ENCODE results near the gene SPO11. TPM values are rescaled to one million over a fixed set of nuclear protein-coding genes. Genes with fewer than 3 reads are reported as not detected.

The SPO11 gene
- total and polyA plus RNA-seq, 2 experiments from 2014 or later: not detected

GRCh38 chr20:57325632-57326356, 3.8 kb upstream of the SPO11 start:
- Histone ChIP-seq H3K79me2 (ENCODE audit: insufficient read depth) (no peaks in the 10 kb centered on the region), H4K20me1 (ENCODE audit: insufficient read depth) (no peaks in the 10 kb centered on the region), H3K4me3 (no peak overlapping the region), H2AFZ (no peak overlapping the region), H3K4me2 (ENCODE audit: unreplicated experiment) (no peak overlapping the region), H3K36me3 (ENCODE audit: low read depth) (no peaks in the 10 kb centered on the region), H3K9me3 (ENCODE audit: low read depth) (no peaks in the 10 kb centered on the region), H3K9ac (no peak overlapping the region), H3F3A (ENCODE audit: insufficient read depth) (no peaks in the 10 kb centered on the region), H3K9me2 (ENCODE audit: insufficient read depth) (no peaks in the 10 kb centered on the region), H3K4me1 (ENCODE audit: insufficient read depth) (peaks cover 7% of the 10 kb centered on the region), H3K27me3 (replicated peaks; ENCODE audit: insufficient read depth) (peaks cover 30% of the 10 kb centered on the region), H3K27ac (no peak overlapping the region)
- DNase-seq: no peak
- no peak for TF ChIP-seq EZH2 (IDR thresholded peaks at IDR 0.05; ENCODE audit: insufficient read depth, poor library complexity, severe bottlenecking)
- no peak for TF ChIP-seq EZH2phosphoT487 (IDR thresholded peaks at IDR 0.05; ENCODE audit: insufficient read depth, low read depth)
- 72 to 83% methylated on average over 12 of the region's 12 CpGs for WGBS, 2 experiments (ENCODE audit: low coverage in 1 of 2, low lambda C conversion rate in 2 of 2, missing lambda C conversion rate in 2 of 2)
- in situ Hi-C loops (cut with MboI): no loop called here

GRCh38 chr20:57326667-57327455, 2.7 kb upstream of the SPO11 start:
- Histone ChIP-seq H3K4me1 (ENCODE audit: insufficient read depth) (peaks cover 7% of the 10 kb centered on the region), H3K36me3 (ENCODE audit: low read depth) (no peaks in the 10 kb centered on the region), H3K9me2 (ENCODE audit: insufficient read depth) (no peaks in the 10 kb centered on the region), H3K27ac (no peak overlapping the region), H3K27me3 (replicated peaks; ENCODE audit: insufficient read depth) (peaks cover 32% of the 10 kb centered on the region), H3K9ac (no peak overlapping the region), H3K79me2 (ENCODE audit: insufficient read depth) (no peaks in the 10 kb centered on the region), H3K4me3 (no peak overlapping the region), H3F3A (ENCODE audit: insufficient read depth) (no peaks in the 10 kb centered on the region), H3K4me2 (ENCODE audit: unreplicated experiment) (no peak overlapping the region), H2AFZ (no peak overlapping the region), H3K9me3 (ENCODE audit: low read depth) (no peaks in the 10 kb centered on the region), H4K20me1 (ENCODE audit: insufficient read depth) (no peaks in the 10 kb centered on the region)
- no peak for DNase-seq
- 91% methylated on average over 8 of the region's 8 CpGs for WGBS, 2 experiments (ENCODE audit: low coverage in 1 of 2, low lambda C conversion rate in 2 of 2, missing lambda C conversion rate in 2 of 2)
- in situ Hi-C loops (cut with MboI): no loop called here
- TF ChIP-seq EZH2phosphoT487 (IDR thresholded peaks at IDR 0.05; ENCODE audit: insufficient read depth, low read depth) (no peak), EZH2 (IDR thresholded peaks at IDR 0.05; ENCODE audit: insufficient read depth, poor library complexity, severe bottlenecking) (no peak)

GRCh38 chr20:57327820-57328219, 1.8 kb upstream of the SPO11 start:
- in situ Hi-C loops (cut with MboI): no loop called here
- no peak for TF ChIP-seq EZH2phosphoT487 (IDR thresholded peaks at IDR 0.05; ENCODE audit: insufficient read depth, low read depth)
- TF ChIP-seq EZH2 (IDR thresholded peaks at IDR 0.05; ENCODE audit: insufficient read depth, poor library complexity, severe bottlenecking): no peak
- H3K9ac ChIP-seq: no peak overlapping the region
- no peak overlapping the region for H3K4me3 ChIP-seq
- no peak overlapping the region for H3K27ac ChIP-seq
- 48 to 56% methylated on average over 6 of the region's 6 CpGs for WGBS, 2 experiments (ENCODE audit: low coverage in 1 of 2, low lambda C conversion rate in 2 of 2, missing lambda C conversion rate in 2 of 2)
- H3K9me2 ChIP-seq (ENCODE audit: insufficient read depth): no peaks in the 10 kb centered on the region
- no peaks in the 10 kb centered on the region for H3K36me3 ChIP-seq (ENCODE audit: low read depth)
- no peaks in the 10 kb centered on the region for H3F3A ChIP-seq (ENCODE audit: insufficient read depth)
- DNase-seq: no peak
- H4K20me1 ChIP-seq (ENCODE audit: insufficient read depth): no peaks in the 10 kb centered on the region
- H3K27me3 ChIP-seq (replicated peaks; ENCODE audit: insufficient read depth): peaks cover 36% of the 10 kb centered on the region
- H2AFZ ChIP-seq: no peak overlapping the region
- no peaks in the 10 kb centered on the region for H3K79me2 ChIP-seq (ENCODE audit: insufficient read depth)
- H3K4me1 ChIP-seq (ENCODE audit: insufficient read depth): peaks cover 4% of the 10 kb centered on the region
- no peaks in the 10 kb centered on the region for H3K9me3 ChIP-seq (ENCODE audit: low read depth)
- no peak overlapping the region for H3K4me2 ChIP-seq (ENCODE audit: unreplicated experiment)

- H3K9ac ChIP-seq: no peak overlapping the region
- WGBS, 2 experiments (ENCODE audit: low coverage in 1 of 2, low lambda C conversion rate in 2 of 2, missing lambda C conversion rate in 2 of 2): 2 to 3% methylated on average over 8 of the region's 8 CpGs
- H3K4me3 ChIP-seq: no peak overlapping the region
- TF ChIP-seq EZH2phosphoT487 (IDR thresholded peaks at IDR 0.05; ENCODE audit: insufficient read depth, low read depth) (no peak), EZH2 (IDR thresholded peaks at IDR 0.05; ENCODE audit: insufficient read depth, poor library complexity, severe bottlenecking) (no peak)
- no peaks in the 10 kb centered on the region for H3K79me2 ChIP-seq (ENCODE audit: insufficient read depth)
- H3K4me2 ChIP-seq (ENCODE audit: unreplicated experiment): no peak overlapping the region
- no peaks in the 10 kb centered on the region for H3K9me2 ChIP-seq (ENCODE audit: insufficient read depth)
- H3K27ac ChIP-seq: no peak overlapping the region
- H2AFZ ChIP-seq: no peak overlapping the region
- H4K20me1 ChIP-seq (ENCODE audit: insufficient read depth): no peaks in the 10 kb centered on the region
- DNase-seq: peak; percentile 75
- no peaks in the 10 kb centered on the region for H3K9me3 ChIP-seq (ENCODE audit: low read depth)
- in situ Hi-C loops (cut with MboI): no loop called here
- no peaks in the 10 kb centered on the region for H3K36me3 ChIP-seq (ENCODE audit: low read depth)
- H3F3A ChIP-seq (ENCODE audit: insufficient read depth): no peaks in the 10 kb centered on the region
- peaks cover 40% of the 10 kb centered on the region for H3K27me3 ChIP-seq (replicated peaks; ENCODE audit: insufficient read depth)
- H3K4me1 ChIP-seq (ENCODE audit: insufficient read depth): no peaks in the 10 kb centered on the region
Observed at GRCh38 chr20:57330998-57331397, 1.4 kb downstream of the SPO11 start.
